Measurements from ENCODE around the gene MYBL2. TPM values are rescaled to one million over a fixed set of nuclear protein-coding genes. Genes with fewer than 3 reads are reported as not detected.
A peak's percentile ranks its signal among the peaks of the same experiment; 100 is the strongest.
"Not testable (repeated sequence)": the region's sequence is repeated elsewhere in the genome, so short reads cannot be mapped to it uniquely, and the experiment has no call there.

Gene MYBL2
- total RNA-seq, 4 donors from 2014 or later, result 0.20 TPM; not detected in 3

- TF ChIP-seq POLR2A (IDR thresholded peaks at IDR 0.05) (no peak), POLR2AphosphoS5 (IDR thresholded peaks at IDR 0.05) (no peak), EP300 (IDR thresholded peaks at IDR 0.05) (no peak), CTCF (IDR thresholded peaks at IDR 0.05) (no peak)
- Histone ChIP-seq H3K27ac (peak overlapping the region; percentile 82 to 86 (median 85)), H3K36me3 (no peaks in the 10 kb centered on the region), H3K4me3 (no peak overlapping the region), H3K4me1 (peaks cover 0 to 37% (median 0%) of the 10 kb centered on the region in 3 donors), H3K9me3 (no peaks in the 10 kb centered on the region), H3K27me3 (peaks cover 6% of the 10 kb centered on the region)
- no peak for ATAC-seq
- 77 to 100% methylated on average over 1 to 12 of the region's 13 CpGs for WGBS, 2 donors (ENCODE audit: low coverage in 1 of 2)
These were observed 85.8 kb downstream of the MYBL2 start for GRCh38 chr20:43752561-43753301.

GRCh38 chr20:43755390-43755789, 88.5 kb downstream of the MYBL2 start:
- Histone ChIP-seq H3K36me3 (no peaks in the 10 kb centered on the region), H3K9me3 (no peaks in the 10 kb centered on the region), H3K4me3 (no peak overlapping the region), H3K27me3 (no peaks in the 10 kb centered on the region), H3K4me1 (peaks cover 0 to 27% (median 0%) of the 10 kb centered on the region in 3 donors), H3K27ac (peak overlapping the region in 2 of 4 donors; percentile 26 to 49)
- 70 to 73% methylated on average over 4 to 5 of the region's 7 CpGs for WGBS, 2 donors (ENCODE audit: low coverage in 1 of 2)
- no peak for TF ChIP-seq EP300 (IDR thresholded peaks at IDR 0.05)
- no peak for TF ChIP-seq POLR2A (IDR thresholded peaks at IDR 0.05)
- no peak for TF ChIP-seq CTCF (IDR thresholded peaks at IDR 0.05)
- TF ChIP-seq POLR2AphosphoS5 (IDR thresholded peaks at IDR 0.05), result no peak
- no peak for ATAC-seq

GRCh38 chr20:43755851-43756250, 88.9 kb downstream of the MYBL2 start:
- WGBS, 2 donors (ENCODE audit: low coverage in 1 of 2), result 75 to 100% methylated on average over 2 to 8 of the region's 8 CpGs
- no peaks in the 10 kb centered on the region for H3K36me3 ChIP-seq
- H3K27ac ChIP-seq, result peak overlapping the region in 2 of 4 donors; percentile 26 to 49
- H3K27me3 ChIP-seq, result no peaks in the 10 kb centered on the region
- no peak for ATAC-seq
- H3K9me3 ChIP-seq, result no peaks in the 10 kb centered on the region
- H3K4me3 ChIP-seq, result no peak overlapping the region
- H3K4me1 ChIP-seq, result peaks cover 0 to 22% (median 0%) of the 10 kb centered on the region in 3 donors
- TF ChIP-seq POLR2A (IDR thresholded peaks at IDR 0.05) (no peak), POLR2AphosphoS5 (IDR thresholded peaks at IDR 0.05) (no peak), CTCF (IDR thresholded peaks at IDR 0.05) (no peak), EP300 (IDR thresholded peaks at IDR 0.05) (no peak)

GRCh38 chr20:43757888-43758287, 91.0 kb downstream of the MYBL2 start:
- not testable (repeated sequence) for H3K9me3 ChIP-seq, H3K27me3 ChIP-seq, H3K27ac ChIP-seq, H3K4me3 ChIP-seq, H3K36me3 ChIP-seq, ATAC-seq
- WGBS, 2 donors (ENCODE audit: low coverage in 1 of 2), result 86 to 93% methylated on average over 6 of the region's 6 CpGs
- H3K4me1 ChIP-seq, result peaks cover 0 to 18% (median 0%) of the 10 kb centered on the region in 3 donors

- Histone ChIP-seq H3K4me3 (no peak overlapping the region), H3K27ac (peak overlapping the region; percentile 32 to 75 (median 56)), H3K36me3 (no peaks in the 10 kb centered on the region), H3K27me3 (no peaks in the 10 kb centered on the region), H3K9me3 (no peaks in the 10 kb centered on the region), H3K4me1 (peaks cover 0 to 35% (median 0%) of the 10 kb centered on the region in 3 donors)
- WGBS, 2 donors (ENCODE audit: low coverage in 1 of 2), result 49 to 52% methylated on average over 6 to 14 of the region's 15 CpGs
- no peak for ATAC-seq
- TF ChIP-seq POLR2AphosphoS5 (IDR thresholded peaks at IDR 0.05) (no peak), CTCF (IDR thresholded peaks at IDR 0.05) (no peak), POLR2A (IDR thresholded peaks at IDR 0.05) (no peak), EP300 (IDR thresholded peaks at IDR 0.05) (no peak)
These were observed 94.7 kb downstream of the MYBL2 start for GRCh38 chr20:43761386-43762340.

Data from gastroesophageal sphincter (tissue), 4 donors.